ENCODE data around the gene TNK1. TPM values are rescaled to one million over a fixed set of nuclear protein-coding genes. Genes with fewer than 3 reads are reported as not detected.
"Not testable (repeated sequence)": the region's sequence is repeated elsewhere in the genome, so short reads cannot be mapped to it uniquely, and the experiment has no call there.

TNK1 gene
- total RNA-seq: 6.1 TPM

DNA sequence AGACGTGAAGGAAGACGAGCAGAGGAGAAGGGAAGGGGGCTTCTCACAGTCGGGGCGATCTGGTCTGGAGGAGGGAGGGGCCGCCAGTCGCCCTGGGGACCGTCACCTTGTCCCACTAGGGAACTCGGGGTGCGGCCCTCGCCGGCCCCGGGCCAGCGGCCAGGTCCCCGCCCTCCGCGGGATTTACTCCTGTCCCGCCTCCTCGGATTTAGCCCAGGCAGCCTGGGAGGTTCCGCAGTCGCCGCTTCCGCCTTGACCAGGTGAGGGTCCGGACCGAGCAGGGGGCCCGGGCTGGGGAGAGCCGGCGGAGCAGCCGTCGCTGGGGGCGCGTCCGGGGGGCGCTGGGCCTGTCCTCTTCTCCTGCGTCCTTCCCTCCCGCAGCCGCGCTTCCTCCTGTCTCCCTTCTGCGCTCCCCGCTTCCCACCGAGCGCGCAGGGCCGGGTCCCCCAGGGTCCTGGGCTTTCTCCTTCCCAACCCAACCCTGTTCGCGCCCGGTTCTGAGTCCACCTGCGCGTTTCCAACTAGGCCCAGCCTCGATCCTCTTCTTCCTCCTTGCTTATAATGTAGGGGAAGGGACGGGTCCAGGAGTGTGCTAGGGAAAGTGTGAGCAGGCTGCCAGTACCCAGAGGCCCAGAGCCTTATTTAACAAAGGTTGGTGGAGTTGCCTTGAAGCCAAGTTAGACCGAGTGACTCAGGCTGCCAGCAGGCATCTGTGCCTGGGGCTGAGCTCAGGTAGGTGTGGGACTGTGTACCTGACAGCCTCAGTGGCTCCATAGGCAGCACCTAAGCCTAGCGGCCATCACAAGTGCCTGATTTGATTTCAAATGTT lies at the start of gene TNK1:
Gene TNK1, plus strand, starts transcription at position 235 of the 829 bp plus-strand sequence. CDS start 1,838 bp downstream, outside the sequence.
- ATAC-seq: peak; percentile 74

DNA sequence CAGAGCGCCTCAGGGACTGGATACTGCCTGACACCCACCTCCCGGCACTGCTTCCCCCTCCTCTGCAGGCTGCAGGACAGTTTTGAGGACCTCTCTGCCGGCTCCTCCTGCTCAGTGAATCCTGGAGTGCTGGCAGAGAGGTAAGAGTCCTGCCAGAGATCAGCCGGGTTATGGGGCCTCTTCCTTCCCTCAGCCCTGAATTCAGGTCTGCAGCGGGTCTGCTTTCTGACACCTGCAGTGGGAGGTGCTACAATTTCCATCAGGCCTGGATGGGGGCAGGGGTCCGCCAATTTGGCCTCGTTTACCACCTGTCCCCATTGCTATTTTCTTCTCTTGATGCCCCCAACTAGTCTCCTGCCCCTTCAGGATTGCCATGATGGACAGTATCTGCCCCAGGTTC lies 48.8 kb upstream of the TNK1 start:
- no peak for ATAC-seq

GRCh38 chr17:7332600-7333069 lies 48.3 kb upstream of the TNK1 start:
- ATAC-seq: not testable (repeated sequence)

- no peak for ATAC-seq
These were observed 45.9 kb upstream of the TNK1 start for GRCh38 chr17:7334938-7335538.

GRCh38 chr17:7335765-7336164 lies 45.1 kb upstream of the TNK1 start:
- ATAC-seq: not testable (repeated sequence)

GRCh38 chr17:7336240-7337175 lies 44.4 kb upstream of the TNK1 start, which contains the start of gene ACAP1:
ACAP1 (plus strand) TSS chr17:7336529; CDS start chr17:7336735, 206 bp downstream.
- peak; percentile 63 for ATAC-seq

GRCh38 chr17:7337600-7337999 lies 43.3 kb upstream of the TNK1 start:
- not testable (repeated sequence) for ATAC-seq

GRCh38 chr17:7340179-7340578 lies 40.7 kb upstream of the TNK1 start:
- no peak for ATAC-seq

GRCh38 chr17:7341842-7342241 lies 39.0 kb upstream of the TNK1 start:
- ATAC-seq: no peak

DNA sequence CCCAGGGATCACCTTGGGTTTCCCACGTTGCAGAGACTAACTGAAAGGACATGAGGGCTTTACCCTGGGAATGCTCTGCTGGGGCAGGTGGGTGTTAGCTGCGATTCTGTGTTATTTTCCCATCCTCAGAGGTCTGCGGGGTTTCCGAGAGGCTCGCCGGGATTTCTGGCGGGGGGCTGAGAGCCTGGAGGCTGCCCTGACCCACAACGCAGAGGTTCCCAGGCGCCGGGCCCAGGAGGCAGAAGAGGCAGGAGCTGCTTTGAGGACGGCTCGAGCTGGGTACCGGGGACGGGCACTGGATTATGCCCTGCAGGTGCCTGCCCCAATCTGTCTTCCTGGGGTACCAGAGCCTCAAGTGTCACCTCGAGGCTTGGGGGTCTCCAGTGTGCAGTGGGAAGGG lies 37.6 kb upstream of the TNK1 start:
- no peak for ATAC-seq

DNA sequence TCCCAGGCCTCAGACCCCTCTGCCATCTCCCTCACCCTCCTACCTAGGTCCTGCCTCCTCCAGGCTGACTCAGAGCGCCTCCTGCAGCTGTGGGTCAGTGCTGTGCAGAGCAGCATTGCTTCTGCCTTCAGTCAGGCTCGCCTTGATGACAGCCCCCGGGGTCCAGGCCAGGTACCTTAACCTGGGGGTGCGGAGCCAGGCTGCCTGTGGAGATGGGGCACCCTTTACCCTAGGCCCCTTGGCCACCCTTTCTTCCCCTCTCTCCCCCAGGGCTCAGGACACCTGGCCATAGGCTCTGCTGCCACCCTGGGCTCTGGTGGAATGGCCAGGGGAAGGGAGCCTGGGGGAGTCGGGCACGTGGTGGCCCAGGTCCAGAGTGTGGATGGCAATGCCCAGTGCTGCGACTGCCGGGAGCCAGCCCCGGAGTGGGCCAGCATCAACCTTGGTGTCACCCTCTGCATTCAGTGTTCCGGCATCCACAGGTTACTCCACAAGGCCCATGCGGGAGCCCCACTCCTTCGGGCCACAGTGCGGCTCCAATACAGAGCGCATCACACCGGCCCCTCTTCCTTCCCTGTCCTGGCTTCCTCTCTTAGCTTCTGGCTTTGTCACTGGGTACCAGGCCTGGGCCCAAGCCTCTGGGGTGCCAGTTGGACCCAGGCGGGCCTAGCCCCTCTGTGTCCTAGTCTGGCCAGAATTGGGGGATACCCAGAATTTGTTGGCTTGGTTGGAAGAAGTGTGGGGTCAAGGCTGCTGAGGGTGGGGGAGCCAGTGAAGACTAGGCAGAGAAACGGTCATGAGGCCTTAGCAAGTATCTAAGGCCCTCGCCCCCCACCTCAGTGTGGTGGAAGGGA lies 33.9 kb upstream of the TNK1 start:
- ATAC-seq: no peak

DNA sequence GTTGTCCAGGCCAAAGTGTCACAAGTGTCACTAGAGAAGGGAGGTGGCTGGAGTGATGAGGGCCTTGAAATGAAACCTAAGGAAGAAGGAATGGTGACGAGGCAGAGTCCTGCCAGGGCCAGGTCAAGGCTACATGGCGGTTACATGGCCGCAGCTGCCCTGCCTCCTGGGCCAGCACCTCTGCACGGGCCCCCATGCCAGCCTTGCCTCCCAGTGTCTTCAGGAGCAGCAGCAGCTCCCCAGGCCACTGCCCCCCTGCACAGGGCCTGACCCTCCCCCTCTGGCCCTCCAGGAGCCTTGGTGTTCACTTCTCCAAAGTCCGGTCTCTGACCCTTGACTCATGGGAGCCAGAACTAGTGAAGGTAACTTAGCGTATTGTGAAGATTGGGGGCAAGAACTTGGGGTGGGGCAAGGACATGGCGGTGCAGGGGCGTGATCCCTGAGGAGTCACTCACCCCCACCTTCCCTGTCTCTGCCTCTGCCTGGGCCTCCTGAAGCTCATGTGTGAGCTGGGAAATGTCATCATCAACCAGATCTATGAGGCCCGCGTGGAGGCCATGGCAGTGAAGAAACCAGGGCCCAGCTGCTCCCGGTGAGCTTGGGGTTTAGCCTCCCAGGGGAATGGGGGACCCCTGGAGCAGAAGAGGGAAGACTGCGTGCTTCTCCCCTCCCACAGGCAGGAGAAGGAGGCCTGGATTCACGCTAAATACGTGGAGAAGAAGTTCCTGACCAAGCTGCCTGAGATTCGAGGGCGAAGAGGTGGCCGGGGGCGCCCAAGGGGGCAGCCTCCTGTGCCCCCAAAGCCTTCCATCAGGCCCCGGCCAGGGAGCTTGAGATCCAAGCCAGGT lies 33.0 kb upstream of the TNK1 start:
- no peak for ATAC-seq

DNA sequence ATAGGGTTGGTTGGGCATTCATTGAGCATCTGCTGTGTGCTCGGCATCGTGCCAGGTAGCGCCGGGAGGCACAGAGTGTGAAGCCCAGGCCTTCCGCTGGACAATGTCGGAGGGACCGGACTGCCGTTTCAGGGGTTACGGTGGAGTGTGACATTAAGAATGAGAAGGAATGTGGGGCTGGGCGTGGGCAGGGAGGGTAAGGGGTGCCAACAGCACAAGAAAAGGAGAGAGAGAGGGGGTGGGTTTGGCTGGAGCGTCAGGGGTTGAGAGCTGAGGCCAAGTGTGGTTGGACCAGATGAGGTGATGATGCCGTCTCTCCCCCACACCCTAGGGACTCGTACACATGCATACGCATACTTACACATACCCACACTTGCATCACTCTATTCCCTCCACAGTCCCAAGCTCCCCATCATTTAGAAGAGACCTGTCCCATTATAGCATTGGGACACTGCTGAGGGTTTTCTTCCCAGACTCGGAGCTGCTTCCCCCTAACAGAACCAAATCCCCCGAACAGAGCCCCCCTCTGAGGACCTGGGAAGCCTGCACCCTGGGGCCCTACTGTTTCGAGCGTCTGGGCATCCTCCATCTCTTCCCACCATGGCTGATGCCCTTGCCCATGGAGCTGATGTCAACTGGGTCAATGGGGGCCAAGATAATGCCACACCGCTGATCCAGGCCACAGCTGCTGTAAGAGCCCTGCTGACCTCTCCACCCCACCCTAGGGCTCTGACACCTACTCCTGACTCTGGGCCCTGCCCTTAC lies 32.2 kb upstream of the TNK1 start:
- ATAC-seq: no peak

DNA sequence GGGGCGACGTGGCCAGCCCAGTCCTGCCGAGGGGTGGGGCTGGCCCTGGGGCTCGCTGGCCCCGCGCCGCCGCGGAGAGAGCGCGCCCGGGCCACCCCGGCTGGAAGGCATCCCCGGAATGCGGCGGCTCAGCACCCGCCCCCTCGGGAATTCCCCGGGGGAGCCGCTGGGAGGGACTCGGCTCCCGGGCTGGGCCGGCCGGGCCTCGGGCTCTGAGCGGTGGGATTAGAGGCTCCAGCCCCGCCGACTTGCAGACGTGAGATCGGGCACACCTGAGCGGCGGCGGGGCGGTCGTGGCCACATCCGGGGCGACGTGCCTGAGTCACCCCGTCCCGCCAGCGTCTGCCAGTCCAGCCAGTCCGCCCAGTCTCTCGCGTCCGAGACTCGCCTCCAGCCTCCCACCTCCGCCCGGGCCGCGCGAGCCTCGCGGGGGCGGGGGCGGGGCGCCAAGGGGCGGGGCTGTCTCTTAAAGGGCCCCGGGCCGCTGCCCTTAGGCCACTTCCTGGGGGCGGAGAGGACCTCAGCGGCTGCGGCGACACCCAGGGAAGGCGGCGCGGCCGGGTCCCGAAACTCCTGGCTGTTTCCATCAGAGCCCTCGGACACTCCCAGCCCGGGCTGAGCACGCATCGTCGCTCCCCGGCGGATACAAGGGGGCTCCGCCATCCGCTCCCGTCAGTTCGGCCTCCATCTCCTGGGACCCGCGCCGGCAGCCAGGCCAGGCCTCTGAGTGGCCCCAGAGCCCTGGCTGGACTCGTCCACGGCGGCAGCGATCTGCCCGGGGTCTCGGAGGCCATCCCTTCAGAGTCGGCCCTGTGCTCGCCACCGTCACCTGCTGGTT lies 29.0 kb upstream of the TNK1 start, which contains the start of gene KCTD11:
Gene KCTD11, plus strand, starts transcription at position 498 of the 838 bp plus-strand sequence.
- ATAC-seq: peak; percentile 69

DNA sequence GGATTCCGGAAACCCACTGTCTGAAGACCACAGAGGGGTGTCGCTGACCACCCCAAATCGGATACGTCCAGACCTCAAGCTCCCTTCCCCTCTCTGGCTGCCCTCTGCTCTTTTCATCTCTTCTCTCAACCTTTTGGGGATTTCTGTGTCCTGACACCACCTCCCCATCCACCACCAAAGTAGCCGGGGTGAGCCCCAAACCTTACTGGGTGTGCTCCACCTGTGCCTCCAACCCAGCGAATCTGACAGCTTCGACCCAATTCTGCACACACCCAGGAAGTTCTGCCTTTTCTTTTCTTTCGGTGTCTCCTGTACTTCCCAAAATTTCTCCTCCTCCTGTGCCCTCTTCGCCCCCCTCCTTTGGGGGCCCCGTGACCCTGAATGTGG lies 28.4 kb upstream of the TNK1 start:
- ATAC-seq: no peak

DNA sequence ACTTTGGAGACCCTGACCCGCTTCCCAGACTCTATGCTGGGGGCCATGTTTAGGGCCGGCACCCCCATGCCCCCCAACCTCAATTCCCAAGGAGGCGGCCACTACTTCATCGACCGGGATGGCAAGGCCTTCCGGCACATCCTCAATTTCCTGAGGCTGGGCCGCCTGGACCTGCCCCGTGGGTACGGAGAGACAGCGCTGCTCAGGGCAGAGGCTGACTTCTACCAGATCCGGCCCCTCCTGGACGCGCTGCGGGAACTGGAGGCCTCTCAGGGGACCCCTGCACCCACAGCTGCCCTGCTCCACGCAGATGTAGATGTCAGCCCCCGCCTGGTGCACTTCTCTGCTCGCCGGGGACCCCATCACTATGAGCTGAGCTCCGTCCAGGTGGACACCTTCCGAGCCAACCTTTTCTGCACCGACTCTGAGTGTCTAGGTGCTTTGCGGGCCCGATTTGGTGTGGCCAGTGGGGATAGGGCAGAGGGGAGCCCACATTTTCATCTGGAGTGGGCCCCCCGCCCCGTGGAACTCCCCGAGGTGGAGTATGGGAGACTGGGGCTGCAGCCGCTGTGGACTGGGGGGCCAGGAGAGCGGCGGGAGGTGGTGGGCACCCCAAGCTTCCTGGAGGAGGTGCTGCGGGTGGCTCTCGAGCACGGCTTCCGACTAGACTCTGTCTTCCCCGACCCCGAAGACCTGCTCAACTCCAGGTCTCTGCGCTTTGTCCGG lies 27.8 kb upstream of the TNK1 start:
- ATAC-seq: no peak

GRCh38 chr17:7354262-7354843 lies 26.5 kb upstream of the TNK1 start:
- peak; percentile 75 for ATAC-seq

GRCh38 chr17:7355053-7355452 lies 25.8 kb upstream of the TNK1 start, which contains the start of gene TMEM95:
TMEM95 (plus strand) TSS chr17:7355156; CDS start chr17:7355205, 49 bp downstream.
- no peak for ATAC-seq

All from esophagus mucosa (tissue), 1 donor.